Uterus (tissue), 4 donors: Measurements from ENCODE around the gene ATP10A. TPM values are rescaled to one million over a fixed set of nuclear protein-coding genes. Genes with fewer than 3 reads are reported as not detected.
"Not testable (repeated sequence)": the region's sequence is repeated elsewhere in the genome, so short reads cannot be mapped to it uniquely, and the experiment has no call there.

Experiments used
- DNase-seq, 2 donors: peaks; one replicate each; pipeline ENCODE4 v3.0.0-alpha.2; 2019 to 2020
- H3K27ac ChIP-seq, 2 donors: fragments of 200-600 bp; sonication (generic); 1 replicate in 1 of 2; 2 replicates in 1 of 2; pipeline ENCODE4 v1.5.1; 2016 to 2018
- H3K27me3 ChIP-seq, 2 donors: fragments of 200-600 bp; sonication (generic); one replicate each; pipeline ENCODE4 v1.5.1; 2018 to 2019; ENCODE audit warnings: control low read depth in 1 of 2
- H3K36me3 ChIP-seq, 2 donors: fragments of 200-600 bp; sonication (generic); one replicate each; pipeline ENCODE4 v1.5.1; 2019; ENCODE audit warnings: control low read depth in 1 of 2
- H3K4me1 ChIP-seq, 2 donors: fragments of 200-600 bp; sonication (generic); one replicate each; pipeline ENCODE4 v1.5.1; 2018 to 2019; ENCODE audit warnings: control low read depth in 1 of 2
- H3K4me3 ChIP-seq, 2 donors: fragments of 200-600 bp; sonication (generic); 1 replicate in 1 of 2; 2 replicates in 1 of 2; pipeline ENCODE4 v1.5.1; 2018 to 2019; ENCODE audit warnings: mild to moderate bottlenecking in 1 of 2
- H3K9me3 ChIP-seq, 2 donors: fragments of 200-600 bp; sonication (generic); one replicate each; pipeline ENCODE4 v1.5.1; 2019; ENCODE audit warnings: control low read depth in 1 of 2
- CTCF ChIP-seq, 4 experiments: fragments of 200-600 bp in 2 of 4; fragments of 450-650 bp in 2 of 4; sonication (generic) in 2 of 4; IDR thresholded peaks; one replicate each; pipeline ENCODE4 v1.5.1; 2016 to 2019; ENCODE audit warnings: antibody characterized with exemption in 4 of 4, mild to moderate bottlenecking in 2 of 4, moderate library complexity in 1 of 4
- POLR2A ChIP-seq, 2 donors: fragments of 450-650 bp; IDR thresholded peaks; one replicate each; pipeline ENCODE4 v1.6.1; 2016; ENCODE audit warnings: antibody characterized with exemption in 2 of 2, mild to moderate bottlenecking in 1 of 2, moderate library complexity in 1 of 2
- intact Hi-C: fragments of 100-400 bp; cut with DNase I; formaldehyde crosslinking; loops from one replicate; pipeline ENCODE4 v1.15.1; 2023; ENCODE audit warnings: low total_unique reads
- total RNA-seq, 4 donors: library from RNA; depleted of rRNA in 3 of 4; stranded (reverse); fragments of >200 nt in 3 of 4; gene quantifications; one replicate each; pipeline versions ENCODE4 v1.1.0 to v1.2.4, GENCODE V29; 2014 to 2023
- donor health status: DM: yes; HTN: yes; CAD: no.

Gene ATP10A
- total RNA-seq, 4 donors from 2014 or later: 0.29 to 3.8 (median 2.5) TPM

DNA sequence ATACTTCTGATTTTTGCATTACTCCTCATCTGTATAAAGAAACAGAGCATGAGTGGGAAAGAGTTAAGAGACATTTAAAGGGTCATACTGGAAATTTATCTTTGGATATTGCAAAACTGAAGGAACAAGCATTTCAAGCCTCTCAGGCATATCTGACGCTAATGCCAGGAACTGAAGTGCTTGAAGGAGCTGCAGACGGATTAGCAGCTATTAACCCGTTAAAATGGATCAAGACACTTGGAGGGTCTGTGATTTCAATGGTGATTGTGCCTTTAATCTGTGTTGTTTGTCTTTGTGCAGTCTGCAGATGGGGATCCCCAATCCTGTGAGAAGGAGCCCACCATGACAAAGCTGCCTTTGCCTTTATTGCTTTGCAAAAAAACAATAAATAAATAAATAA lies 221.8 kb downstream of the ATP10A start:
- Histone ChIP-seq H3K36me3 (no peaks in the 10 kb centered on the region), H3K27ac (no peak overlapping the region), H3K27me3 (no peaks in the 10 kb centered on the region), H3K9me3 (no peaks in the 10 kb centered on the region), H3K4me3 (no peak overlapping the region), H3K4me1 (no peaks in the 10 kb centered on the region)
- no peak for DNase-seq
- no peak for TF ChIP-seq POLR2A (IDR thresholded peaks at IDR 0.05)
- no peak for TF ChIP-seq CTCF (IDR thresholded peaks at IDR 0.05)
- intact Hi-C loops: no loop called here

GRCh38 chr15:25640959-25641358 lies 222.2 kb downstream of the ATP10A start:
- H3K9me3 ChIP-seq, H3K4me3 ChIP-seq, H3K27ac ChIP-seq, intact Hi-C loops, H3K36me3 ChIP-seq, H3K4me1 ChIP-seq, DNase-seq, H3K27me3 ChIP-seq: not testable (repeated sequence)

GRCh38 chr15:25640381-25640780 lies 222.7 kb downstream of the ATP10A start:
- H3K9me3 ChIP-seq: no peaks in the 10 kb centered on the region
- TF ChIP-seq CTCF (IDR thresholded peaks at IDR 0.05): no peak
- TF ChIP-seq POLR2A (IDR thresholded peaks at IDR 0.05): no peak
- DNase-seq: no peak
- no peak overlapping the region for H3K4me3 ChIP-seq
- no peak overlapping the region for H3K27ac ChIP-seq
- no peaks in the 10 kb centered on the region for H3K4me1 ChIP-seq
- intact Hi-C loops: no loop called here
- no peaks in the 10 kb centered on the region for H3K36me3 ChIP-seq
- no peaks in the 10 kb centered on the region for H3K27me3 ChIP-seq

DNA sequence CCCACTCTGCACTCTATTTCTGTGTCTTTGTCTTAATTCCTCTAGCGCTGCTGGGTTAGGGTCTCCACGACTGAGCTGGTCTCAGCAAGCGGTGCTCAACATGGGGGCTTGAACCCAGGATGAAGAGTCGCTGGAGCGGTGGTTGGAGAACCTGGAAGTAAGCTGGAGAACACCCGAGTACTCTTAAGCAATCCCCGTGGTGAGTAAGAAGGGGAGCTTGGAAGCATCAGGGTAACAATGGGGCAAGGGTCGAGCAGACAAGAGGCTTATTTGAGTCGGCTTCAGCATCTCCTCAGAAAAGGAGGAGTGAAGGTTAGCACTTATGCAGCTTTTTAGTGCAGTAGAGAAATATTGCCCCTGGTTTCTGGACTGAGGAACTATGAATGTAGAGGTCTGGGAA lies 226.6 kb downstream of the ATP10A start:
- H3K27me3 ChIP-seq, H3K4me1 ChIP-seq, H3K4me3 ChIP-seq, H3K27ac ChIP-seq, intact Hi-C loops, H3K36me3 ChIP-seq, DNase-seq, H3K9me3 ChIP-seq: not testable (repeated sequence)

DNA sequence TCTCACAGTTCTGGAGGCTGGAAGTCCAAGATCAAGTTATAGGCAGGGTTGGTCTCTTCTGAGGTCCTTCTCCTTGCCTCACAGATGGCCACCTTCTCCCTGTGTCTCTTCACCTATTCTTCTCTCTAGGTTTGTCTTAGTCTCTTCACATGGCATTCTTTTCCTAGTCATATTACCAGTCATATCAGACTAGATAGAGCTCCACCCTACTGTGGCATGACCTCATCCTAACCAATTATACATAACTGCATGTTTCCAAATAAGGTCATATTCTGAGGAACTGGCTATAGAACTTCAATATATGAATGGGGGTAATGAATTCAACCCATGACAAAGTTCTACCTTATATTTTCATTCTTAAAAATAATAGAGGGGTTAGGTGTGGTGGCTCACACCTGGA lies 227.9 kb downstream of the ATP10A start:
- no peak overlapping the region for H3K4me3 ChIP-seq
- DNase-seq: no peak
- H3K27me3 ChIP-seq: no peaks in the 10 kb centered on the region
- TF ChIP-seq CTCF (IDR thresholded peaks at IDR 0.05) (no peak), POLR2A (IDR thresholded peaks at IDR 0.05) (no peak)
- H3K36me3 ChIP-seq: no peaks in the 10 kb centered on the region
- no peaks in the 10 kb centered on the region for H3K9me3 ChIP-seq
- H3K27ac ChIP-seq: no peak overlapping the region
- intact Hi-C loops: no loop called here
- no peaks in the 10 kb centered on the region for H3K4me1 ChIP-seq

GRCh38 chr15:25633862-25634261 lies 229.3 kb downstream of the ATP10A start:
- no peak overlapping the region for H3K4me3 ChIP-seq
- H3K4me1 ChIP-seq: no peaks in the 10 kb centered on the region
- TF ChIP-seq POLR2A (IDR thresholded peaks at IDR 0.05) (no peak), CTCF (IDR thresholded peaks at IDR 0.05) (no peak)
- DNase-seq: no peak
- H3K36me3 ChIP-seq: no peaks in the 10 kb centered on the region
- H3K9me3 ChIP-seq: no peaks in the 10 kb centered on the region
- no peaks in the 10 kb centered on the region for H3K27me3 ChIP-seq
- intact Hi-C loops: no loop called here
- no peak overlapping the region for H3K27ac ChIP-seq
